Glutamatergic neuron (in vitro differentiated cells): Measurements from ENCODE around the gene MSH2. TPM values are rescaled to one million over a fixed set of nuclear protein-coding genes. Genes with fewer than 3 reads are reported as not detected.

Experiments
- DNase-seq: peaks from one replicate; pipeline ENCODE4 v3.0.0; 2022
- H3K27ac Mint-ChIP-seq: one replicate; pipeline ENCODE4 v1.8.0; 2020; ENCODE audit warnings: mild to moderate bottlenecking, mixed read lengths, inconsistent platforms; ENCODE audit not compliant: unreplicated experiment
- H3K27me3 Mint-ChIP-seq: one replicate; pipeline ENCODE4 v1.8.0; 2020; ENCODE audit warnings: mild to moderate bottlenecking, moderate library complexity, mixed read lengths, inconsistent platforms; ENCODE audit not compliant: unreplicated experiment
- H3K36me3 Mint-ChIP-seq: one replicate; pipeline ENCODE4 v1.8.0; 2020; ENCODE audit warnings: mild to moderate bottlenecking, mixed read lengths, inconsistent platforms; ENCODE audit not compliant: unreplicated experiment
- H3K4me1 Mint-ChIP-seq: one replicate; pipeline ENCODE4 v1.8.0; 2020; ENCODE audit warnings: mild to moderate bottlenecking, low read depth, mixed read lengths, inconsistent platforms; ENCODE audit not compliant: unreplicated experiment
- H3K4me3 Mint-ChIP-seq: one replicate; pipeline ENCODE4 v1.8.0; 2020; ENCODE audit warnings: mild to moderate bottlenecking, mixed read lengths, inconsistent platforms; ENCODE audit not compliant: unreplicated experiment
- H3K9me3 Mint-ChIP-seq: one replicate; pipeline ENCODE4 v1.8.0; 2020; ENCODE audit warnings: mild to moderate bottlenecking, moderate library complexity, mixed read lengths, inconsistent platforms; ENCODE audit not compliant: unreplicated experiment
- CTCF ChIP-seq: fragments of 200-600 bp; sonication (generic); IDR thresholded peaks from one replicate; pipeline ENCODE4 v1.5.0; 2021; ENCODE audit not compliant: partially characterized antibody, unreplicated experiment
- long read RNA-seq: library from polyadenylated mRNA; unstranded; transcript quantifications from one replicate; pipeline ENCODE4 v2.0.0, GENCODE V29; 2020; ENCODE audit not compliant: unreplicated experiment
- total RNA-seq: library from RNA; stranded (reverse); fragmentation: NEBNext Ultra II Directional; extraction: Animal tissue kit (Norgen Biotek cat#: 25700); gene quantifications from one replicate; pipeline ENCODE4 v1.2.1, GENCODE V29; 2021; ENCODE audit not compliant: unreplicated experiment

The MSH2 gene
- total RNA-seq = 27.9 TPM
- long read RNA-seq, partial matches to known transcripts = 2 of 6 reads
- long read RNA-seq, other reads (novel, unspliced or antisense) = 2 of 6 reads

GRCh38 chr2:47402805-47403608 lies at the start of gene MSH2:
Gene MSH2 (plus strand): TSS chr2:47403156. CDS start chr2:47403192, 36 bp downstream.
- Mint-ChIP-seq H3K27ac (peak within 1 kb of the TSS; percentile 87), H3K4me1 (peaks cover 4% of the 10 kb centered on the region), H3K9me3 (peaks cover 4% of the 10 kb centered on the region), H3K36me3 (peaks cover 4% of the 10 kb centered on the region), H3K27me3 (peaks cover 3% of the 10 kb centered on the region), H3K4me3 (peak within 1 kb of the TSS; percentile 95)
- TF ChIP-seq CTCF = no peak
- DNase-seq = peak; percentile 92

GRCh38 chr2:47354013-47354847 lies 48.7 kb upstream of the MSH2 start:
- no peak overlapping the region for H3K27ac Mint-ChIP-seq
- TF ChIP-seq CTCF = no peak
- H3K36me3 Mint-ChIP-seq = no peaks in the 10 kb centered on the region
- DNase-seq = no peak
- no peak overlapping the region for H3K4me3 Mint-ChIP-seq
- H3K4me1 Mint-ChIP-seq = no peaks in the 10 kb centered on the region
- no peaks in the 10 kb centered on the region for H3K9me3 Mint-ChIP-seq
- H3K27me3 Mint-ChIP-seq = peaks cover 2% of the 10 kb centered on the region

GRCh38 chr2:47354848-47355204 lies 48.1 kb upstream of the MSH2 start:
- H3K27ac Mint-ChIP-seq = no peak overlapping the region
- H3K4me3 Mint-ChIP-seq = no peak overlapping the region

GRCh38 chr2:47357483-47357882 lies 45.5 kb upstream of the MSH2 start:
- no peak overlapping the region for H3K4me3 Mint-ChIP-seq

More at GRCh38 chr2:47354848-47355204, 48.1 kb upstream of the MSH2 start:
- H3K4me1 Mint-ChIP-seq = no peaks in the 10 kb centered on the region
- H3K27me3 Mint-ChIP-seq = peaks cover 2% of the 10 kb centered on the region
- TF ChIP-seq CTCF = no peak
- DNase-seq = no peak
- no peaks in the 10 kb centered on the region for H3K36me3 Mint-ChIP-seq
- no peaks in the 10 kb centered on the region for H3K9me3 Mint-ChIP-seq

More at GRCh38 chr2:47357483-47357882, 45.5 kb upstream of the MSH2 start:
- no peaks in the 10 kb centered on the region for H3K36me3 Mint-ChIP-seq
- no peak overlapping the region for H3K27ac Mint-ChIP-seq
- no peak for DNase-seq
- H3K9me3 Mint-ChIP-seq = no peaks in the 10 kb centered on the region
- H3K4me1 Mint-ChIP-seq = no peaks in the 10 kb centered on the region
- no peak for TF ChIP-seq CTCF
- H3K27me3 Mint-ChIP-seq = peaks cover 2% of the 10 kb centered on the region
